Epithelial cell of esophagus (primary cell): Measurements from ENCODE around the gene COL18A1.

Source experiments
- DNase-seq: peaks from one replicate; pipeline ENCODE4 v3.0.0; 2010; ENCODE audit warnings: low read depth
- H3K4me3 ChIP-seq: 2 replicates; pipeline ENCODE4 v1.5.1; 2011; ENCODE audit warnings: mild to moderate bottlenecking, low read length, control low read depth
- TF ChIP-seq, protein P1 (sequence below): IDR thresholded peaks from 2 replicates; pipeline ENCODE4 v1.5.1; 2011; ENCODE audit warnings: low read depth, mild to moderate bottlenecking, low read length, control low read depth, inconsistent platforms; ENCODE audit not compliant: insufficient read depth; ENCODE audit errors: missing control alignments

Gene COL18A1

DNA sequence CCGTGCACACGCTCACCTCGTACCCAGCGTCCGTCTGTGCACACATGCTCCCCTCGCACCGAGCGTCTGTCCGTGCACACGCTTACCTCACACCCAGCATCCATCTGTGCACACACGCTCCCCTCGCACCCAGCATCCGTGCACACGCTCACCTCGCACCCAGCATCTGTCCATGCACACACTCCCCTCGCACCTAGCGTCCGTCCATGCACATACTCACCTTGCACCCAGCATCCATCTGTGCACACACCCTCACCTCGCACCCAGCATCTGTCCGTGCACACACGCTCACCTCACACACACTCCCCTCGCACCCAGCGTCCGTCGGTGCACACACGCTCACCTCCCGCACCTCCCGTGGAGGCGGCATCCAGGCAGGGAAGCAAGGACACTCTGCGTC, 24.4 kb upstream of the COL18A1 start:
- TF ChIP-seq, protein P1, sequence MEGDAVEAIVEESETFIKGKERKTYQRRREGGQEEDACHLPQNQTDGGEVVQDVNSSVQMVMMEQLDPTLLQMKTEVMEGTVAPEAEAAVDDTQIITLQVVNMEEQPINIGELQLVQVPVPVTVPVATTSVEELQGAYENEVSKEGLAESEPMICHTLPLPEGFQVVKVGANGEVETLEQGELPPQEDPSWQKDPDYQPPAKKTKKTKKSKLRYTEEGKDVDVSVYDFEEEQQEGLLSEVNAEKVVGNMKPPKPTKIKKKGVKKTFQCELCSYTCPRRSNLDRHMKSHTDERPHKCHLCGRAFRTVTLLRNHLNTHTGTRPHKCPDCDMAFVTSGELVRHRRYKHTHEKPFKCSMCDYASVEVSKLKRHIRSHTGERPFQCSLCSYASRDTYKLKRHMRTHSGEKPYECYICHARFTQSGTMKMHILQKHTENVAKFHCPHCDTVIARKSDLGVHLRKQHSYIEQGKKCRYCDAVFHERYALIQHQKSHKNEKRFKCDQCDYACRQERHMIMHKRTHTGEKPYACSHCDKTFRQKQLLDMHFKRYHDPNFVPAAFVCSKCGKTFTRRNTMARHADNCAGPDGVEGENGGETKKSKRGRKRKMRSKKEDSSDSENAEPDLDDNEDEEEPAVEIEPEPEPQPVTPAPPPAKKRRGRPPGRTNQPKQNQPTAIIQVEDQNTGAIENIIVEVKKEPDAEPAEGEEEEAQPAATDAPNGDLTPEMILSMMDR, result no peak
- DNase-seq, result no peak
- no peak overlapping the region for H3K4me3 ChIP-seq

DNA sequence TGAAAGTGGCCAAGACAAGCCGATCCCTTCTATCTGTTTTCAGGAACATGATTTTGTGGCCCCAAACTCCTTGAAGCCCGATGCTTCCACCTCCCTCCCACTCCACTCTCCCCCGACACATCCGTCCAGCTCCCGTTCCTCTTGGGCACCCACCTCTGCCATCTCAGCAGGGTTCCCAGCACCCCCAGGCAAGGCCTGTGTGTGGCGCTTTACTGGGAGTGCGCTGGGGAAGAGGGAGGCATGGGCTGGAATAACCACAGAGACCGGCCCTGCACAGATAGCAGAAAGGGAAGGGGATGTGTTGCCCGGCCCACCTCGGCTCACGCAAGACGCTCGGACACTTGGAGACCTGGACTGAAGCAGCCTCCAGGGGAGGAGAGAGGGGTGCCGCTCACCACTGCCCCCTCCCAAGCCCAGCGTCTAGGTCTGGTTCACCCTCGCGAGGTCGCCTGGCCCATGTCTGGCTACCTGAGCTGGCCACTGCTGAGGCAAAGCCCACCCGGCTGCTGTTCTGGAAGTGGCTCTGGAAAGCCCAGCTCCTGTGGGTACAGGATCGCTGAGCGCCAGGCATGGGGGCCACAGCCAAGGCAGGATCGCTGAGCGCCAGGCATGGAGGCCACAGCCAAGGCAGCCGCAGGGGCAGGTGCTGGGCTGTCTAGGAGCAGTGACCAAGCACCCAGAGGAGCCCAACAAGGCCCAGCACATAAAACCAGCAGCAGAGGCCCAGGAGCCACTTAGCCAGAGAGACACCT, 23.8 kb upstream of the COL18A1 start:
- TF ChIP-seq, protein P1, result no peak
- DNase-seq, result no peak
- H3K4me3 ChIP-seq, result no peak overlapping the region

DNA sequence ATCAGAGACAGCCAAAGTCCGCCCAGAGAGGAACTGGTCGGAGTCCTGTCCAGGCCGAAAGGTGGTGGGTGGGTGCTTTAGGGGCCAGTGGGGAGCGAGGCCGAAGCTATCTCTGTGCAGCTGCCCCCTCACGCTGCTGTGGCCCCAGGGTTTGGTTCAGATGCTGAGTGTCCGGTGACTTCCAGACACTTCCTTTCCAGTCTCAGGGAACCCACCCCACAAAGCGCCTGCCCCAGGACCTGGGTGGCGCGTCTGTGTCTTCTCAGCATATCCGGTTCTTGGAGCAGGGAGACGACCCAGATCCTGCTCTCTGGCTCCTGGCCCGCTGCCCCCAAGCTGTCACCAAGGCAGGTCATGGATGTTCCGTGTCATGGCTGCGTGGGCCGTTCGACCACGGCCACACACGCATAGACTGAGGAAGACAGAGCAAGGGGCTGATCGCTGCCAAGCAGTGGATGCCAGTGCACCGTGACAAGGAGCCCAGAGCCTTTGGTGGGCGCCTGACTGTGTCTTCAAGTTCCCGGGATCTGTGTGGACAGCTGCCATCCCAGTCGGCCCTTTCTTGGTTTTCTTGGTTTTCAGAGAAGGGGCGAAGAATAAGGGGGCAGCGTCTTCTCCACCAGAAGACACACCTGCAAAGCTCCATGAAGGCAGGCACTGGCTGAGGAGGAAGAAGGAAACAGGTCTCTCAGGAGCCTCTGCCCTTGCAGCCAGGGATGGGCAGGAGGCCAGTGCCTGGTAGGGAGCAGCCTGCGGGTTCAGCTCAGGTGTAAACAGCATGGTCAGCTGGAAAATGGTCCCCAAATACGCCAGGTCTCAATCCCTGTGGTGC, 22.9 kb upstream of the COL18A1 start:
- DNase-seq, result no peak
- TF ChIP-seq, protein P1, result no peak
- H3K4me3 ChIP-seq, result no peak overlapping the region

DNA sequence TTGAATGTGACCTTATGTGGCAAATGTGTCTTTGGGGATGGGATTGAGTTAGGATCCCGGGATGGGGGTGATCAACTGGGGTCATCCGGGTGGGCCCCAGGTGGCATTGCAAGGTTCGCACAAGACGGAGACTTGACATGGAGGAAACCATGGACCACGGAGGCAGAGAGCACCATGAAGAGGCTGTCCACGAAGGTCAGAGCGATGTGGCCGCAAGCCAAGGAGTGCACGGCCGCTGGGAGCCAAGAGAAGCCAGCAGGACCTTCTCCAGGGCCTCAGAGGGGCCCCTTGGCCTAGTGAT, 22.3 kb upstream of the COL18A1 start:
- TF ChIP-seq, protein P1, result no peak
- no peak for DNase-seq
- H3K4me3 ChIP-seq, result no peak overlapping the region

DNA sequence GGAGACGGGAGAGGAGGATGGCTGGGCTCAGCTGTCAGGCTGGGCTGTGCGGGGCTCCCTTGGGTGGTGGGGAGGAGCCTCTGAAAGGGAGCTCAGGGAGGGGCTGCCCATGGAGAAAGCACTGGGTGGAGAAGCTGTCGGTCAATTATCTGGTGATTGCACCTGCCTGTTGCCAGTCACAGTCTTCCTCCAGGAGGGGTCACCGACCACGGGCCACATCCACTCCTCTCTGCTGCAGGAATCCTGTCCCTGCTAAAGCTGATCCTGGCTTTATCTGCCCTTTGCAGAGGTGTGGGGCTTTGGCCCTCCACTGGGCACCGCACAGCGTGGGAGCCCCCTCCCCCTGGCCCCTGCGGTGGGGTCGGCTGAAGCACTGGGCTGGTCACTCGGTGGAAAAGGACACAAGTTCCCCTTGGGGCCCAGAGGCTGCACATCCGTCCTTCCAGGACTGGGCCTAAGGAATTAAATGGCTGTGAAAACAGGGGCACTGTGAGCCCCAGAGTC, 21.8 kb upstream of the COL18A1 start:
- no peak for DNase-seq
- TF ChIP-seq, protein P1, result no peak
- H3K4me3 ChIP-seq, result no peak overlapping the region

DNA sequence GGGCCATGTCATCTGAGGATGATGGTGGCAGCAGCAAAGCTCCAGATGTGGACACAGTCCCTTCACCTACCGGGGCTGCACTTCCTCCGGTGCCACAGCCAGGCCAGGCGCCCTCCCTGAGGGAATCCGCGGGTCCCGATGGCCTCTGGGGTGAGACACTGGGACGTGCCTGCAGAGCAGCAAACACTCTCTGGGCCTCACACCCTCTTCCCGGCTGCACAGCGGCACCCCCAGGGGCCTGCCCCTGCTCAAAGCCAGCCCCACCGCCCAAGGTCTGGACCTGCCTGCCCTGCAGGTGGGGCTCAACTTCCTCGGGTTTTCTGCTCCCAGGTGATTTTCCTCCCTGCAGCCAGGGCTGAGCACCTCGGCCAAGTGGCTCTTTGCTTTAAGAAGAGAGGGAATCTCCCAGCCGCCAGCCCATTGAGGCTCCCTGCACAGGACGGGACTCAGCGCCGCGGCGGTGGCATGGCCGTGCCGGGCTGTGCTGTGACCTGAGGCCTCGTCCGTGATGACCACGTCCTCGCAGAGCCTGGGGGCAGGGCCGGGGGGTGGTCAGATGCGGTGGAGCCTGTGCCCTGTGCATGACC, 21.3 kb upstream of the COL18A1 start:
- DNase-seq, result no peak
- H3K4me3 ChIP-seq, result no peak overlapping the region
- TF ChIP-seq, protein P1, result no peak
